ENCODE measurements around the gene GRIN2C.

Gene GRIN2C

GRCh38 chr17:74796211-74796610, 63.5 kb downstream of the GRIN2C start:
- no peak for DNase-seq

GRCh38 chr17:74795327-74796020, 64.2 kb downstream of the GRIN2C start:
- no peak for DNase-seq

GRCh38 chr17:74792586-74793105, 67.0 kb downstream of the GRIN2C start:
- DNase-seq, result no peak

All from CD4-positive, alpha-beta T cell treated with Interleukin-6 for 4 hours (primary cell).